OCI-LY1 (cell line): Measurements from ENCODE around the gene HOXB7.

Experiments used
- CTCF ChIP-seq: fragments of 200-600 bp; sonication (generic), shearing (Covaris generic); IDR thresholded peaks from 2 replicates; pipeline ENCODE4 v1.5.1; 2017; ENCODE audit warnings: mild to moderate bottlenecking, antibody characterized with exemption, low read length, moderate library complexity, mixed read lengths
- EZH2 ChIP-seq: fragments of 200-600 bp; sonication (generic), shearing (Covaris generic); IDR thresholded peaks from 2 replicates; pipeline ENCODE4 v1.8.0; 2017; ENCODE audit warnings: borderline replicate concordance, mixed run types, mild to moderate bottlenecking, antibody characterized with exemption, low read length, moderate library complexity, mixed read lengths

GRCh38 chr17:48639136-48639535 is 28.3 kb upstream of the HOXB7 start:
- no peak for TF ChIP-seq CTCF
- TF ChIP-seq EZH2, result no peak
